ENCODE data around the gene MRPS27.

- TF ChIP-seq EZH2phosphoT487 (IDR thresholded peaks at IDR 0.05; ENCODE audit: insufficient read depth, low read depth) (no peak), EZH2 (IDR thresholded peaks at IDR 0.05; ENCODE audit: insufficient read depth, poor library complexity, severe bottlenecking) (no peak)
Measured at GRCh38 chr5:72203251-72203845, 116.7 kb downstream of the MRPS27 start.

Measured in GM23248 (cell line).